GM19463 (cell line): ENCODE measurements around the gene COL11A2.

Source experiments
- ATAC-seq: cut with Tn5 transposase; IDR thresholded peaks from one replicate; pipeline ENCODE4 v1.9.1; 2021; ENCODE audit warnings: mild to moderate bottlenecking, moderate library complexity; ENCODE audit not compliant: unreplicated experiment

Gene COL11A2

DNA sequence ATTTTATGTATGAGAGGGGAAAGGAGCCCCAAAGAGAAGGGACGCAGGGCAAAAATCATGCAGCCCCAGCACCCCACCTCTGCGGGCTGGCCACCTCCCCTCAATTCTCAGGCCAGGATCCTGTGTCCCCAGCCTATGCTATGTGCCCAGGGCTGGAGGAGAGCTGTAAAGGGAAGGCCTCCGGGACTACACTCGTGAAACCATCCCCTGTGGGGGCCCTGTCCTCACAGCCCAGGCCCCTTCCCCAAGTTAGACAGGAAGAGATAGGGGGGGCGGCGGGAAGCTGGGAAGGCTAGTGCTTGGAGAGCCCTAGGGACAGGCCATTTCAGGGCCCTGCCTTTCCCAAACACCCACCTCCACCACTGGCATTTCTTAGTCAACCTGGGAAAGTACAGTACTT lies 1.4 kb upstream of the COL11A2 start:
- ATAC-seq, result no peak

DNA sequence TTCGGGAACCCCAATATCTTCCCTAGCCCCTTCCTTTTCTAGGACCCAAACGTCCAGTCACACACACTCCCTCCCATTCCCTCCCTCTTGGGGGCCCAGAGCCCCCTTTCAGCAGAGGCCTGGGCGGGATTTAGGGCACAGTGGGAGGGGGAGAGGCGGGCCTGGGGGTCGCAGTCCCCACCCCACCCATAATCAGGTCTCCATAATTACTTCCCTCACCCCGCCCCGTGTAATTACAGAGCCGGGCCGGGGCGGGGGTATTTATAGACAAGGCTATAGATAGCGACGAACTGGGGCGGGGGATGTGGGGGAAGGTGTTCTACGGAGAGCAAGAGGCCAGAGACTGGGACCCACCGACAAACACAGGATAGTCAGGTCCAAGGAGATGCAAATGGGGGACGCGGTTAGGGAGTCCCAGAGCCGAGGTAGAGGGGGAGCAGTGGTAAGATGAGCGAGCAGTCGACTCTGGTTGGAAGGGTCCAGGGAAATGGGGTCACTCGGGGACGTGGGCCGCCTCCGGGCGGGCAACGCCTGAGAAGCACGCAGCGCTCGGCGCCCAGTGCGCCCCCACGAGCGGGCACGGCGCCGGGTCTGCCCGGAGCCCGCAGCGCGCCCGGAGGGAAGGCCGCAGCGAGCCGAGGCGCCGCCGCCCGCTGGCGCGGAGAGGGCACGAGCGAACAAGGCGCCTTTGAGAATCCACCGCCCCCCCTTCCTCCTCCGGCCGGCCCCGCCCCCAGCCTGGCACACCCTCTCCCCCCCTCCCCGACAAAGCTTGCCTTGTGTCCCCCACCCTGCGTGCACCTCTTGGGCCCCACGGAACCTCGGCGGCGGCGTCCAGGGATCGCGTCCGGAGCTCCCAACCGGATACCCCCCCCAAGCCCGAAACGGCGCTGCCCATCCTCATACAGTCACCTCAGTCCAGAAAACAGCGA lies 670 bp upstream of the COL11A2 start:
- no peak for ATAC-seq

DNA sequence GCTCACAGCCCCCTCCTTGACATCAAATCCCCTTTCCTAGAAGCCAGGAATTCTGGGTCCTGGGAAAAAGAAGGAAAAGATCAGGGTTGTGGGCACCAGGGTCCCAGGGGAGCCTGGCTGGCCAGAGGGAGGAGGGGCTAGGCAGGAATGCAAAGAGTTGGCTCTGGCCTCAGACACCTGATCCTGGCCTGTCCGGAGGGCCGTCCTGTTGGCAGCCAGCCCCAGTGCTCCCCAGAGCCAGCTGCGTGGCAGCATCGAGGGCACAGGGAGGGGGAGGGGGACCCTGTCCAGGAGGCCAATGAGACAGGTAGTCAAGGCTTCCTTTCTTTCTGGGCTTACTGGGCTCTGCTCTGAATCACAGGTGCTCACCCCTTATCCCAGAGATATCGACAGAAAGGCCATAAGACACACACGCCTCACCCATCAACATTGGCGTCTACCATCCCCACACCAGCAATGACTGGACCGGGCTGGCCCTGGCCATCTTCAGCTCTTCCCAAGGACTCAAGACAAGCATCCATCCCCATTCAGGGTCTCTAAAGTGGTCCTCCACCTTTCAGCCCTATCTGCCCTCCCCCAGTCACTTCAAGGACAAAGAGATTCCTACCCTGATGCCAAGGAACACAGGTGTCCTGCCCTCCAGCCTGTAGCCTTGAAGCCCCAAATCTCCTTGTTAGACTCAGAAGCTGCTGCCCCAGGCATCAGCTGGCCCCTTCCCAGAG lies 723 bp downstream of the COL11A2 start:
- no peak for ATAC-seq

DNA sequence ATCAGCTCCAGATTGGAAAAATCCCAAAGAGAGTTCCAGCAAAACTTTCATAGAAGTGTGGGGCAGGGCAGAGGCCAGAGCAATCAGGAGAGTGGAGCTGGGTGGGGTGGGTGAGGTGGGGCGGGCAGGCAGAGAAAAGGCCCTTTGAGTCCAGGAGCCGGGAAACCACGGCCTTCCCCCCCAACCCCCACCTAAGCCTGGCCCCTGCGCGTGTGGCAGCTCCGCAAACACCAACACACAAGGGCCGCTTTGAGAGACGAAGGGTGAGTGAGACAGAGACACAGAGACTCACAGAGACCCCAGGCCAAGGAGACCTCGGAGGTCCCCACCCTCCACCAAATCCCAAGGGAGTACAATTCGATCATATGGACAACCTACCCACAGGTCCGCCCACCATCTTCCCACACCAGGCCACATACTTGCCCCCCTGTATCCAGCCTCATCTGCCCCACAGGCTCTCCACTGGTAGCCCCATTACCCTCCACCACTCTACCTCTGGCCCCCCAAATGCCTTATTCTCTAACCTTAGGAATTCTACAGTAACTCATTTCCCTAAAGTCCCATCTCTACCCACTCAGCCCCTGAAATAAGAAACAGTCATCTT lies 1.7 kb downstream of the COL11A2 start:
- no peak for ATAC-seq

DNA sequence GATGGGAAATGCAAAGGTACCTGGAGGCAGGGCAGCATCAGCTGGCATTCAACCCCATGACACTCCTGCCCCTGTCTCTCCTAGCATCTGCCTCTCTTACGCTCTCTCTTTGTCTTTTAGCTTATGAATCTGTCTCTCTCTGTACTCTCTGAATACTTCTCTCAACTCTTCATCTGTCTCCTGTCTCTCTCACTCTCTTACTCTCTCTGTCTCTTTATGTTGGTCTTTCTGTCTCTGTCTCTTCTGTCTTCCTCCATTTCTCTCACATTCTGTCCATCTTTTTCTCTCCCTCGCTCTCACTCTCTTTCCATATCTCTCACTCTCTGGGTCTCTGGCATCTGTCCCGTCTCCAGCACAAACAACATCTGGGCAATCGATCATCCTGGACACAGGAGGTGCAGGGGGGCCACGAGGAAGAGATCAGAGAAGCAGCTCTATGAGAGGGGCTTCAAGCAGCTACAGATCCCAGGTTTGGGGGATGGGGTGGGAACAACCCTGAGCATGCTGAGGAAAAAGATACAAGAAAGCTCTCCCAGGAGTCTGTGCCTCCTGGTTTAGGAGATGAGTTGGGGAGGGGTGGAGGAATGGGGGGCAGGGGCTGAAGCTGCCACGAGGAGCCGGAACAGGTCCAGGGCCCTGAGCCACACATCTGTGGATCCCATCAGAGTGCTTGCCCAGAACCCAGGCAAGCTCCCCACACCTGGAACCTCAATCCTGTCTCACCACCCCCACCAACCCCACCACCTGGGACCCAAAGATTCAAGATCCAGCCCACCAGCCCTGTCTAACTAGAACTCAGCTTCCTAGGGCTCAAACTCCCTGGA lies 2.4 kb downstream of the COL11A2 start:
- ATAC-seq, result no peak

DNA sequence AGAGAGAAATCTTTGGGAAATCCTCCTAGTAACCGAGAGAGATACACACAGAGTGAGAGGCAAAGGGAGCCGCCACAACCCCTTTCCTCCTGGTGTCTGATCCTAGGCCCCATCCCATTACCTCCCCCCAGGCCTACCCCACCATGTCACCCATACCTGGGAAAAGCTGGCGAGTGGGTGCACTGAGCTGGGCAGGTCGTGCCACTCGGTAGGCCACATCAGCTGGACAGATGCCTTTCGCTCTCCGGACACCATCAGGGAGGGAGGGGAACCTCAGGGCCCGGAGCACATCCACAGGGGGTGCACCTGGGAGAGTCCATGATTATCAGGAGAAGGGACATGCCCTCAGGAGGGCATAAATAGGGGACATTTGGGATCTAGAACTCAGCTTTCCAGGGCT lies 3.1 kb downstream of the COL11A2 start:
- ATAC-seq, result no peak

DNA sequence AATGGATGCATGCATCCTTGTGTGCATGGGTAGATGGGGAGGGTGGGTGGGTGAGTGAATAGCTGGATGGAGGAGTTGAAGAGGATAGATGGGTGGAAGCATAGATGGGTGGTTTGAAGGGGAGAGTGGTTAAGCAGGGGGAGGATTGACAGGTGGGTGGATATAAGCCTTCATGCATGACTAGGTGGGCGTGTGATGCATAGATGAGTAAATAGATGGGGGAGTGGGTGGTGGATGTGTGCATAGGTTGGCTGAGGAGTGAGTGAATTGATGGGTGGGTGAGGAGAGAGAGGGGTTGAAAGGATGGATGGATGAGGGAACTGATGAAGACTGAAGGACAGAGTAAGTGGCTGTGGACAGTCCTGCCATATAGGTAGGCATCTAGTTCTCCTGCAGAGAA lies 4.5 kb downstream of the COL11A2 start:
- no peak for ATAC-seq

DNA sequence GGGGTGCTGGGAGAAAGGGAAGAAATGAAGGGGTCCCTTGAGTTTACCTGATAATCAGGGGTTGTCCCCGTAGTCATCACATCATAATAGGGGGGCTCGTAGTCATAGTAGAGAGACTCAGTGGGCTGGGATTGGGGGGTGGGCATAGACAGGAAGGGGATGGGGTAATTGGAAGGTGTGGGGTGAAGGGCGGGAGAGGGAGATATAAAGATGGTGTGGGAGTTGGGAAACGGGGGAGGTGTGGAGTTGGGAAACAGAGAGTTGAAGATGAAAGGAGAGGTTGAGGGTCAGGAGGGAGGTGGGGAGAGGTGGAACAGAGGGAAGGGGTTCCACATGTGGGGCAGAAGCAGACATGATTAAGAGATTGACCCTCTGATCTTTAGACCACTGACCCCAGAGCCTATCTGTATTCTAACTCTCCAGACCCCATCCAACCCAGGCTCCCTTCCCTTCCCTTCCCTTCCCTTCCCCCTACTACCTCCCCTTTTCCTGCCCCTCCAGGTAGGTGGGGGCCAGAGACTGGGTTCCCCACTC lies 6.5 kb downstream of the COL11A2 start:
- no peak for ATAC-seq

DNA sequence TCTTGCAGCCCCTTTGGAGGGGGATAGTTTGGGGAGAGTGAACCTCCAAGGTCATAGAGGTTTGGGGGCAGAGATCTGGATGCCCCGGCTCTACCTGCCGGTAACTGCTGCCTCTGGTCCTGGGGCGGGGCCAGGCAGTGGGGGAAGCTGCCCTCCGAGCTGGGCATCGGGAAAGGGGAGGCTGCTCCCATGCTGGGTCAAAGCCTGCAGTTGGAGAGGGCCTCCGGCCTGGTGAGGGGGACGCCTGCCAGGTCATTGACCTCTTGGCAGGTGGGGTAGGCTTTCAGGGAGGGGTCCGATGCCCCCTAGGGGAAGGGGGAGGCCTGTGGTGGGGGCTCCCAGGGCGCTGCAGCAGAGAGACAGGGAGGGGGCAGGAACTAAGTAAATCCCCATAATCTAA lies 7.1 kb downstream of the COL11A2 start:
- ATAC-seq, result no peak

DNA sequence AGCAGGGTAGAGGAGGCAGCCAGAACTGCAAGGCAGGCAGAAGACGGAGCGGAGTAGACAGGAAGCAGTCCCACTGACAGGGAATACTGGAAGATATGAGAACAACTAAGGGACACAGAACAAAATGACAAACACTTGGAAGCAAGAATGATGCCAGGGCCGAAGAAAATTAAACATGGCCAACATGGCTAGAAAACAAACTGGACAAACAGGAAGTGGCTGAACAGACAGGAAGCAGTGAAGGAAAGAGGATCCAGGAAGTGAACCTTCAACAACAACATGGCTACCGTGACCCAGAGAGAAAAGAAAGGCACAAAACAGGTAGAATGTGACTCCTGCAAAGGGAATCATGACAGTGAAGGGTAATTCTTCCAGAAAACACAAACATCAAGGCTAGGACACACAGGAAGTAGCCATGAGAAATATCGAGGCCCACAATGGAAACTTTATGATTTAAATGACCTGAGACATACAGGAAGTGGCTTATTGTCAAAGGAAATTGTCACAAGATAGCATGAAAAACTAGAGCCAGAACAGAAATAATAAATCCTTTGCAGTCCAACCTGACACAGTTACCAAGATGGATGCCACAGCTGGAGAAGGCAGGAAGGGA lies 9.1 kb downstream of the COL11A2 start:
- ATAC-seq, result no peak

DNA sequence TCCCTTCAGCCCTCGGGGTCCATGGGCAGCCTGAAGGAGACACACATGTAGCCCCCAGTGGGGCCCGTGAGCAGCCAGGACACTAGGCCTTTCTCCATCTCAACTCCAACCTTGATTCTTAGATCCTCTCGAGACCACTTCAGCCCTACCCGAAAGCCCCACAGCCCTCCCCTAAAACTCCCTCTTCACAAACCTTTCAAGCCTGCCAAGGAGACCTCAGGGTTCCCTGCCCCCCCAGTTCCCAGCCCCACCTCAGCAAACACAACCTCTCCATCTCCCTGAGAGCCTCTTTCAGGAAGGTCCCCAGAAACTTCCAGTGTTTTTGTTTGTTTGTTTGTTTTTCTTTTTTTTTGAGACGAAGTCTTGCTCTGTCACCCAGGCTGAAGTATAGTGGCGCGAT lies 11.1 kb downstream of the COL11A2 start:
- no peak for ATAC-seq

DNA sequence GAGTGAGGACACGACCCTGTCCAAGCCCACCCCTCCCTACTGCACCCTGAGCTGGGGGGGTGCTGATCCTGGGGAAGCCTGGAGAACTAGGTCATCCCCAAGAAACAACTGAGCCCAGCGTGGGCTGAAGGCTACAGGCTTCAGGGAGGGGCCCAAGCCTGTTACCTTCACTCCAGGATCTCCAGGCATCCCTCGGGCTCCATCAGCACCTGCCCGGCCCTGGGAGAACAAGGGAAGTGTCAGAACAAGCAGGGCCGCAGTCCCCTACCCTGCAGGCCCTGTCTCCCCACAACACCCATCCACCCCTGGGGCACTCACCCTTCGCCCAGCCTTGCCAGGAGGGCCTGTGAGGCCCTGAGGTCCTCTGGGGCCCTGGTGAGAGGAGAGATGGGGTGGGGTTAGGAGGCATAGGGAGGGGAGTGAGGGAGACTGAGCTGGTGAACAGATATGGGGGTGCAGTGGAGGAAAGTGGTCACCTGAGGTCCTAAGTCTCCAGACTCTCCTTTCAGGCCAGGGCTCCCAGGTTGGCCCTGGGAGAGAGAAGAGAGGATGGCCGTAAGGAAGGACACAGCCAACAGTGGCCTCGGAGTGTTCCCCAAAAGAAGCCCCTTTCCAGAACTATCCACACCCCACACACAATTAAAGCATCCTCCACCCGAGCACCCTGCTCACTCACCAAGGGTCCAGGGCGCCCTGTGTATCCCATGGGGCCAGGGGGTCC lies 13.4 kb downstream of the COL11A2 start:
- no peak for ATAC-seq

DNA sequence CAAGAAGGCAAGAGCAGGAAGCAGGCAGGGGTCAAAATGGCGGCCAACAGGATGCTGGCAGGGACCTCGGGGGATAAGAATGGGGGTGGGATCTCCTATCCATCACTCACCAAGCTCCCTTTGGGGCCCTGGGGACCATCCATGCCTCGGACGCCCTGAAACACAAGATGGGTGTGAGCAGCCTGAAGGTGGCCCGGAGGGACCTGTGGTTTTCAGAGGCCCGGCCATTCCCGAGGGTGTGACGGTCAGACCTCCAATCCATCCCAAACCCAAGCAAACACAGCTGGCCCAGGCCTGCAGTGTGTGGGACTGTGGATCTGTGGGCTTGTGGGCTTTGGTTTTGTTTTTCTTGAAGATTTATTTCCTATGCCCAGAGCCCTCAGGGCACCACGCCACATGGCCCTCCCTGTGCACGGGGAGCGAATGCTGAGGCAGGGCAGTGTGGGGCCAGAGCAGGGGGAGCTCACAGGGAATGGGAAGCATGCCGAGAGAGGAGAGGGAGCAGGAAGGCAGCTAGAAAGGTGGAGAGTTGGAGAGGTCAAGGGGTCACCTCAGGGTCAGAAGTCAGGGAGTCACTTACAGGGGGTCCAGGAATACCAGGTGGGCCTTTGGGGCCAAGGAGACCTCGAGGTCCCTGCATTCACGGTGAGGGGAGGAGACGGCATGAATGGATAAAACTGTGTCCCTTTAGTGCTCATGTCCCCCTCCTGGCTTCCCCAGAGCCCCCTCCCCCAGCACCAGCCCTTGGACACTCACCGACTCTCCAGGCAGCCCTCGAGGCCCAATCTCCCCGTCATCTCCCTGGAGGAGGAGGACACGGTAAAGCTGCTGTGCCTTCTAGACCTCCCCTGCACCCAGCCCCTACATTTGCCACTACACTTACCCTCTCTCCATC lies 14.5 kb downstream of the COL11A2 start:
- no peak for ATAC-seq

DNA sequence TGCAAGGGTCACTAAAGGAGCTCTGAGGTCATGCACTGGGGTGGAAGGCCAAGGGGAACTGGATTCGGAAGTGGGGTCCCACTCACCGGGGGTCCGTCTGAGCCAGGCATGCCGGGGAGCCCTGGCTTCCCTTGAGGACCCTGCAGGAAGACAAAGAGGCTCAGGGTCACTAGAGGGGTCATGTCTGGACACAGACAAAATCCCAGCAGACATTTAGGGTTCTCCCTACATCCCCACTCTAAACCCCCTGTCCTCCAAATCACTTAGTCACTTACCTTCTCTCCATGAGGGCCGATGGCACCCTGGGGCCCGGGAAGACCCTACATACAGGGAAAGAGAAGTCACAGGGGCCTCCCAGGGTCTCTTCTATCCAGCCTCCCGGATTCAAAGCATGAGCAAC lies 15.4 kb downstream of the COL11A2 start:
- no peak for ATAC-seq

DNA sequence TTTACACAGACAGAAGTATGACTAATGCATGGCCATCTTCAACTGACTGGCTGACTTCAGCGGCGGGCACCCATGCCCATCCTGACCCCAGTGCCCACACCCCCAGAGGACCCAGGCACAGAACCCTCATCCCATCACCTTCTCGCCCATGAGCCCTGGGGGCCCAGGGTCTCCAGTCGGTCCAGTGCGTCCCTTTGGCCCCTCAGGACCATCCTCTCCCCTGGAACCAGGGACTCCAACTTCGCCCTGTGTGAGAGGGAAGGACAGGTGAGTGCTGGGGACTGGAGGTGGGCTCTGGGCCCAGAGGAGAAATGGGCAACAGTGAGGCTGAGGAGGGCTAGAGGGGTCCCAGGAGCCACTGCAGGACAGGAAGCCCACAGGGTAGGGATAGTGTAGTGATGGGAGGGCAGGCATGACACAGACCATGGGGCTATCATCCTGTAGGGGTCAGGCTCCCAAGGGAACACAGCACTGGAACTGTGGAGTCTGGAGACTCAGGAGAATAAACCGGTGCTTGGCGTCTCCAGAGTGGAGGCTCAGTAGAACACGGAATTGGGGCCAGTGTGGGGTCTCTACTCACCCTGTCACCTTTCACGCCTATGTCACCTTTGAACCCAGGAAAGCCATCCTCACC lies 16.7 kb downstream of the COL11A2 start:
- ATAC-seq, result no peak

DNA sequence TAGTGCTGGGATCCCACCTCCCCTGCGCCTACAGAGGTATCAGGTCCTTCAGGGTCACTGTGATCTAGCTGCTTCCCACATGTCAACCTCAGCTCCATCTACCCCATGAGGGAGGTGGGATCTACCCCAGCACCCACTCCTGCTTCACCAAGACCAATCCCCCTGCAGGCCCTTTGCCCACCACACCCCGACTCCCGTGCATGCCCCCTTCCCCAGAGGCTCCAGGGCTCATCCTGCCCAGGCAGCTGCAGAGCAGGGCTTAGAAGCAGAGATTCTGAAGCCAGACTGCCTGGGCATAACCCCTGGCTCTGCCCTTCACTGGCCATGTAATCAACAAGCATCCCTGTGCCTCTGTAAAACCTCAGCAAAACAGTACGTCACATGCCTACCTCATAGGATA lies 17.5 kb downstream of the COL11A2 start:
- ATAC-seq, result no peak

DNA sequence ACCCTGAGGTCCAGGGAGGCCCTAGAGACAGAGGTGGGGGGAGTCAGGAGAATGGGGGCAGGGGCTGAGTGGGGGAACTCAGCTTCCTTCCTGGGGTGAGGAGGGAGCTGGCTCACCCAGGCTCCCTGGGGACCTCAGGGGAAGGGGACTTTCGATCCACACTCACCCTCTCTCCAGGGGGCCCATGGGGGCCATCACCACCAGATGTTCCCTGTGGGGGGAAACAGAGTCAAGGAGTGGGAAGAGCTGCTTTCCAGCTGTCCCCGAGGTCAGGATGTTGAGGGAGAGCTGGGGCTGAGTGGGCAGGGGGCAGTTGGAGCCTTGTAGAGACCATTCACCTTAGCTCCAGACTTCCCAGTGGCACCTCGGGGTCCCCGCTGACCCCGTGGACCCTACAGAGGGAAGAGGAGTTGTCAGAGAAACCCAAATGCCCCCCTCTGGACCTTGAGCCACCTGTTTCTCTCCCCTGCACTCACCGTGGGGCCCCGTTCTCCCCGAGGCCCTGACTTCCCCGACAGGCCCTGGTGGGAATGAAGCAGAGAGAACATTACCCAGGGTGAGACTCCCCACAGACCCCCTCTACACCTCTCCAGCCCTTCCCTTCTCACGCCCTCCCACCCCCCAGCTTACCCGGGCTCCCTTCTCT lies 18.6 kb downstream of the COL11A2 start:
- no peak for ATAC-seq
